ENCODE results near the gene NCS1.

Gene NCS1

GRCh38 chr9:130212543-130213297 lies 40.5 kb downstream of the NCS1 start:
- DNase-seq (ENCODE audit: low read depth in 2 of 2) = no peak

DNA sequence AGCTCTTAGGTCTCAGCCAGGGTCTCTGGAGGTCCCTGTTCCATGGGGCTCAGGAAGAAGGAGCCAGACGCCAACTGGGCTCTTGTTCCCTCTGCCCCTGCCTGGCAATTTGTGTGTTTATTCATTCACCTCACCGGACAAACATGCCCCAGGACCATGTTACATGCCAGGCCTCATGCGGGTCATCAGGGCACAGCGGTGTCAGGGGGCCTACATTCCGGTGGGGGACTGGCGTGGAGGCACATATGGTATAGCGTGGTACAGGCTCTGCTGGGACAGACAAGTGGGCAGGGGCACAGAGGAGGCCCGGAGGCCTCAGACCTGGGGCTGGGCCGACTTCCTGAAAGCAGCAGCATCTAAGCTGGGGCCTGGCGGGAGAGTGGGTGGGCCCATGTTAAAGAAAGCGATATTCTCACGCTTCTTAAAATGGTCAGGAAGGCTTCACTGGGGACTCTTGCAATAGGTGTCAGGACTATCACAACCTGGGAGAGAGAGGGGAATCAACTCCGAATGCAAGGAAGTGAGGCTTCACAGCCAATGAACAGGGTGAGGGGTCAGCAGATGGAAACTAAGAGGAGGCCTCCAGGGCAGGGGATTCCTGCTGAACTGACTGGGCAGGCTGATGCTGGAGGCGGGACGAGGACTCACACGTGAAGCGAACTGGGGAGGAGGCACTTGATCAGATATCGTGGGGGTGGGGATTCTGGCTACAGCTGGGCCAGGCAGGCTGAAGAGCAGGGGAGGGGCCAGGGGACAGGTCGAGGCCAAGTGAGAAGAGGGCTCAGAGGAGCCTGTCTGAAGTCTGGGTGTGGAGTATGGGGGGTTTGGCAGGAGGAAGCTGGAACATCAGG lies 41.9 kb downstream of the NCS1 start:
- DNase-seq (ENCODE audit: low read depth in 2 of 2) = no peak

- no peak for DNase-seq (ENCODE audit: low read depth in 2 of 2)
Measured at GRCh38 chr9:130214776-130215340, 42.7 kb downstream of the NCS1 start.

DNA sequence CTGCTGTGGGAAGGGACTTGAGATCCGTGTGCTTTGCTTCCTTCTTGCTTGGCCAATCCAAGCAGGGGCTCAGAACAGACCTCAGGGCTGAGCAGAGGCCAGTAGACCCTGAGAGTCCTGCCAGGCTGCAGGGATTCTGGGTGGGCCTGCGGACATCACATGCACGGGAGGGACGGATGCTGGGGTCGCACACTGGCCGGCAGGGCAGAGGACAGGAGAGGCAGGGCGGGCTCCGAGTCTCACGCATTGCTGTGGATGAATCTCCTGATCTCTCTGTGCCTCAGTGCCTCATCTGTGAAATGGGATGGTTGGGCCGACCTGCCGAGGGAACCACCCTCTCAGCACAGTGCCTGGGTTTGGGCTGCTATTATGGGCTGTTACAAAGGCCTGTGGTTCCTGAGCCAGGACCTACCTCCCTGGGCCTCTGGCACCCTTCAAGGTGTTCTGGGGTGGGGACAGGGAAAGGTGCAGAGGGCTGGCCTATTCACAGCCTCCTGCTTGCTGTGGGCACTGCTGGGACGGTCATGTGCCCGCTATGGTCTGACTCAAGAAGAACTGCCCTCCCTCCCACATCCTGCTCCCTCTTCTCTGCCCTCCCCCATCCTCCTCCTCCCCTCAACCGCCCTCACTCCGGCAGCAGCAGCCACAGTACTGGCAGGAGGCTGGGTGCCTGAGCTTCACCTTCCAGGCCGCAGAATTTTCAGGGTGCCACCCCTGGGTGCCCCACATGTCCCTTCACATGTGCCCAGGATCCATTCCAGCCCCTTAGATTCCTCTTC lies 43.3 kb downstream of the NCS1 start:
- DNase-seq (ENCODE audit: low read depth in 2 of 2) = no peak

- no peak for DNase-seq (ENCODE audit: low read depth in 2 of 2)
Measured at GRCh38 chr9:130217838-130218237, 45.6 kb downstream of the NCS1 start.

GRCh38 chr9:130219661-130220096 lies 47.5 kb downstream of the NCS1 start:
- no peak for DNase-seq (ENCODE audit: low read depth in 2 of 2)

DNA sequence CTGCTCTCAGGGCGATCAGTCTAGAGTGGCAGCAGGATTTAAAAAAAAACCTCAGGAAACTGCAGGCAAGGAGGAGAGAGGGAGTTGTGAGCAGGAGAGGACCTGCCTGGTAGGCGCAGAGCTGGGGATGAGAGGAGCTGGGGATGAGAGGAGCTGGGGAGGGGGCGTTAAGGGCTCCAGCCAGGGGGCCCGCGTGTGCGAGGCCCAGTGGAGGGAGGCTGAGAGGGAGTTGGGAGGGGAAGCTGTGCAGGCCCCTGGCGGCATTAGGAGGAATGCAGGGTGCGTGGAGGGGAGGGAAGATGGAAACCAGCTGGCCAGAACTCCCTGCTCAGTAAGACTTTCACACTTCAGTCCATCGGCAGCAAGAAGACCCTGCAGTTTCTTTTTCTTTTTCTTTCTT lies 48.1 kb downstream of the NCS1 start:
- no peak for DNase-seq (ENCODE audit: low read depth in 2 of 2)

DNA sequence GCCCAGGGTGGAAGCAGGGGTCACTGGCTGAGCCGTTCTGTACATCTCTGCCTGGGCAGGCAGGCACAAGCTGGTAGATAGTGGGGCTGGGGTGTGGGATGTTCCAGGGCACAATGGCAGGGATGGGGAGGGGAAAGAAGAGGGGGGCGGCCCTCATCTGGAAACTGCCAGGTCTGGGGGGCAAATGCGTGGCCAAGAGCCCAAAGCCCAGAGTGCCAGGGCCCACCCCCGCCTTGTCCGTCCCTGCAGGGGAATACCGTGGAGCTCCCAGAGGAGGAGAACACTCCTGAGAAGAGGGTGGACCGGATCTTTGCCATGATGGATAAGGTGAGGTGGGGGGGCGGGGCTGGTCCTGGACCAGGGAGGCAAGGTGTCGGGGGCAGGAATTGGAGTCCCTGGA lies 50.6 kb downstream of the NCS1 start:
- DNase-seq (ENCODE audit: low read depth in 2 of 2) = no peak

- DNase-seq (ENCODE audit: low read depth in 2 of 2) = no peak
Measured at GRCh38 chr9:130225071-130225470, 52.9 kb downstream of the NCS1 start.

- DNase-seq (ENCODE audit: low read depth in 2 of 2) = no peak
Measured at GRCh38 chr9:130225586-130225985, 53.4 kb downstream of the NCS1 start.

GRCh38 chr9:130226112-130226511 lies 53.9 kb downstream of the NCS1 start:
- DNase-seq (ENCODE audit: low read depth in 2 of 2) = no peak

DNA sequence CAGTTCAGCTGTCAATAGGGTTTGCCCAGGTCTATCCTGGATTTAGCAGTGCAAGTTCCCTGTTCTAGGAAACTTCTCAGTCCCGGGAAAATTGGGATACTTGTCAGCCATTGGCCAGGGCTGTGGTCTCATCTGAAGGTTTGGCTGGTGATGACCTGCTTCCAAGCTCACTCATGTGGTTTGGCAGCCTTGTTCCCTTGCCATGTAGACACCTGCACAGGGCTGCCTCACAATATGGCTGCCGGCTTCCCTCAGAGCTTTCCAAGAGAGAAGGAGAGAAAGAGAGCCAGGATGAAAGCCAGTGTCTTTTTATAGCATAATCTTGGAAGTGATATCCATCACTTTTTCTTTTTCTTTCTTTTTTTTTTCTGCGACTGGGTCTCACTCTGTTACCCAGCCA lies 55.6 kb downstream of the NCS1 start:
- DNase-seq (ENCODE audit: low read depth in 2 of 2) = no peak

- no peak for DNase-seq (ENCODE audit: low read depth in 2 of 2)
Measured at GRCh38 chr9:130229759-130230158, 57.6 kb downstream of the NCS1 start.

- DNase-seq (ENCODE audit: low read depth in 2 of 2) = no peak
Measured at GRCh38 chr9:130230631-130231030, 58.4 kb downstream of the NCS1 start.

GRCh38 chr9:130232899-130233586 lies 60.8 kb downstream of the NCS1 start:
- DNase-seq (ENCODE audit: low read depth in 2 of 2) = no peak

GRCh38 chr9:130233587-130233945 lies 61.4 kb downstream of the NCS1 start:
- DNase-seq (ENCODE audit: low read depth in 2 of 2) = no peak

- no peak for DNase-seq (ENCODE audit: low read depth in 2 of 2)
Measured at GRCh38 chr9:130234340-130235260, 62.4 kb downstream of the NCS1 start.

- peak; percentile 35 to 42 for DNase-seq (ENCODE audit: low read depth in 2 of 2)
Measured at GRCh38 chr9:130235558-130236435, 63.6 kb downstream of the NCS1 start.

DNA sequence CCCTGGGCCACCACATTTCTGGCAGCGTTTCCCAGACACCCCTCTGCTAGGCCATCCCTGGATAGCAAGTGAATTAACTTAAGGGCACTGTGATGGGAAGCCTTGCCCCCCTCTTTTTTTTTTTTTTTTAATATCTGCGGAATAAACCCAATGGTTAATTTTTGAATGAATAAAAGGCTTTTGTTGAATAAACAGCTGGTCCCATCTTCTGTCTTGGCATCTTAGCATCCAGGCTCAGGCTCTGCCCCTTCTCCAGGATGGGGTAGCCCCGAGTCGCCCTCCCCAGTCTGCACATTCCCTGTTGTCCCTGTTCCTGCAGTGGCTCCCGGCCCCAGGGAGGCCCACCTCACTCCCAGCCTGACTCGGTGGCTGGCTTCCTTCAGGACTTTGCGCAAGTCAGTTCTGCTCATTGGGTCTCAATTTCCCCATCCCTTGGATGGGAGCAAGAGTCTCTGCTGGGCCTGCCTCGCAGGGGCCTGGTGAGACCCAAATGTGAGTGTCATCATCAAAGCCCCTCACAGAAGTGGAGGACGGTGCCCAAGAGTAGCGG lies 64.3 kb downstream of the NCS1 start:
- DNase-seq (ENCODE audit: low read depth in 2 of 2) = no peak
